ENCODE data around the gene CKS1B. TPM values are rescaled to one million over a fixed set of nuclear protein-coding genes. Genes with fewer than 3 reads are reported as not detected.

CKS1B gene
- total and polyA plus RNA-seq, 9 of the 15 experiments (the other 6 are each of a cell fraction or from before 2014, with no cell fraction given) = 215 to 1,103 (median 460) TPM

- TF ChIP-seq ZNF263 (CRISPR knock-in tag; IDR thresholded peaks at IDR 0.05; ENCODE audit: borderline replicate concordance) (no peak), EGR1 (conservative IDR thresholded peaks at IDR 0.05) (no peak), EZH2 (IDR thresholded peaks at IDR 0.05; ENCODE audit: borderline replicate concordance, low read depth, low read length) (no peak), NR0B1 (IDR thresholded peaks at IDR 0.05; ENCODE audit: partially characterized antibody) (no peak), POLR2H (tag; IDR thresholded peaks at IDR 0.05; ENCODE audit: low read depth) (no peak), ETS2 (tag; IDR thresholded peaks at IDR 0.05; ENCODE audit: borderline replicate concordance, poor library complexity, severe bottlenecking) (no peak)
- TF ChIP-seq, protein P1, sequence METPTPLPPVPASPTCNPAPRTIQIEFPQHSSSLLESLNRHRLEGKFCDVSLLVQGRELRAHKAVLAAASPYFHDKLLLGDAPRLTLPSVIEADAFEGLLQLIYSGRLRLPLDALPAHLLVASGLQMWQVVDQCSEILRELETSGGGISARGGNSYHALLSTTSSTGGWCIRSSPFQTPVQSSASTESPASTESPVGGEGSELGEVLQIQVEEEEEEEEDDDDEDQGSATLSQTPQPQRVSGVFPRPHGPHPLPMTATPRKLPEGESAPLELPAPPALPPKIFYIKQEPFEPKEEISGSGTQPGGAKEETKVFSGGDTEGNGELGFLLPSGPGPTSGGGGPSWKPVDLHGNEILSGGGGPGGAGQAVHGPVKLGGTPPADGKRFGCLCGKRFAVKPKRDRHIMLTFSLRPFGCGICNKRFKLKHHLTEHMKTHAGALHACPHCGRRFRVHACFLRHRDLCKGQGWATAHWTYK (CRISPR knock-in tag; IDR thresholded peaks at IDR 0.05) = no peak
Observed at GRCh38 chr1:154963643-154964042, 10.8 kb upstream of the CKS1B start (continued).

GRCh38 chr1:154964359-154964758 is 10.1 kb upstream of the CKS1B start:
- H2AFZ ChIP-seq (ENCODE audit: low read depth, low read length) = no peak overlapping the region
- no peak overlapping the region for H3K4me3 ChIP-seq
- peaks cover 68% of the 10 kb centered on the region for H3K36me3 ChIP-seq (ENCODE audit: control insufficient read depth, insufficient read depth, low read length)
- no peak for ATAC-seq
- H3K27me3 ChIP-seq (ENCODE audit: control insufficient read depth in 2 of 2, insufficient read depth in 2 of 2, low read length in 2 of 2) = no peaks in the 10 kb centered on the region
- intact Hi-C loops (cut with micrococcal nuclease) (loop anchor here (5.0 kb wide), 1 partner anchor 118 kb away; no protein-coding TSS in a partner anchor), in situ Hi-C loops (cut with MboI) (no loop called here)
- peak overlapping the region in 1 of 2 experiments; percentile 39; a peak in 1 of 4 replicates for H3K9ac ChIP-seq (ENCODE audit: insufficient read depth in 1 of 2, low read depth in 2 of 2, low read length in 2 of 2)
- no peak for DNase-seq (ENCODE audit: extremely low read depth in 1 of 4, low spot score in 3 of 4)
- BruUV-seq (replicated peaks) = no TSS peak
- H3K9me3 ChIP-seq (replicated peaks; ENCODE audit: control insufficient read depth, insufficient read depth, low read depth, low read length) = no peaks in the 10 kb centered on the region
- no peak overlapping the region for H3K27ac ChIP-seq (ENCODE audit: extremely low read depth, low read depth, low read length)
- peaks cover 20 to 41% of the 10 kb centered on the region in 2 experiments for H3K4me1 ChIP-seq (replicated peaks in 1 of 2; ENCODE audit: control insufficient read depth in 2 of 2, insufficient read depth in 2 of 2, low read length in 2 of 2)
- H4K20me1 ChIP-seq (replicated peaks; ENCODE audit: control insufficient read depth, insufficient read depth, low read length) = no peaks in the 10 kb centered on the region
- H3K79me2 ChIP-seq (ENCODE audit: control insufficient read depth, insufficient read depth, low read length) = peaks cover 36% of the 10 kb centered on the region
- 52% methylated on average over 6 of the region's 6 CpGs for WGBS (ENCODE audit: insufficient coverage, low coverage, missing lambda C conversion rate)
- POLR2A ChIA-PET = interaction anchor here (0.6 to 7.0 kb wide), 9 partner anchors 9 to 48 kb away, joined by 3 to 80 read pairs (median 3); partner anchors contain the start of genes CKS1B, FLAD1, LENEP and PBXIP1
- CTCF ChIA-PET (ENCODE audit: low intra/inter-chr PET ratio) = no interaction called here
- no peak overlapping the region for H3K4me2 ChIP-seq (ENCODE audit: insufficient read depth, low read length)
- no peak for FAIRE-seq
- H3K9me1 ChIP-seq (ENCODE audit: control insufficient read depth, insufficient read depth, low read length) = no peaks in the 10 kb centered on the region
- TF ChIP-seq ZNF324 (CRISPR knock-in tag; IDR thresholded peaks at IDR 0.05) (no peak), CHCHD3 (CRISPR knock-in tag; IDR thresholded peaks at IDR 0.05) (no peak), HEY1 (CRISPR knock-in tag; IDR thresholded peaks at IDR 0.05; ENCODE audit: borderline replicate concordance) (no peak), ZNF79 (CRISPR knock-in tag; IDR thresholded peaks at IDR 0.05; ENCODE audit: low read depth) (no peak), CEBPB (tag; IDR thresholded peaks at IDR 0.05) (peak; percentile 82), EHMT2 (IDR thresholded peaks at IDR 0.05) (no peak), ZNF12 (CRISPR knock-in tag; IDR thresholded peaks at IDR 0.05) (no peak), CEBPG (CRISPR knock-in tag; IDR thresholded peaks at IDR 0.05) (no peak), CEBPG (tag; conservative IDR thresholded peaks at IDR 0.05 in 1 of 2, IDR thresholded peaks at IDR 0.05 in 1 of 2) (0 out of 4 replicates have a peak, but pooled peaks of 1 of the 2 experiments have one; percentile 13)
- TF ChIP-seq, protein P2, sequence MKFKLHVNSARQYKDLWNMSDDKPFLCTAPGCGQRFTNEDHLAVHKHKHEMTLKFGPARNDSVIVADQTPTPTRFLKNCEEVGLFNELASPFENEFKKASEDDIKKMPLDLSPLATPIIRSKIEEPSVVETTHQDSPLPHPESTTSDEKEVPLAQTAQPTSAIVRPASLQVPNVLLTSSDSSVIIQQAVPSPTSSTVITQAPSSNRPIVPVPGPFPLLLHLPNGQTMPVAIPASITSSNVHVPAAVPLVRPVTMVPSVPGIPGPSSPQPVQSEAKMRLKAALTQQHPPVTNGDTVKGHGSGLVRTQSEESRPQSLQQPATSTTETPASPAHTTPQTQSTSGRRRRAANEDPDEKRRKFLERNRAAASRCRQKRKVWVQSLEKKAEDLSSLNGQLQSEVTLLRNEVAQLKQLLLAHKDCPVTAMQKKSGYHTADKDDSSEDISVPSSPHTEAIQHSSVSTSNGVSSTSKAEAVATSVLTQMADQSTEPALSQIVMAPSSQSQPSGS (CRISPR knock-in tag; IDR thresholded peaks at IDR 0.05) = no peak
- TF ChIP-seq, protein P3, sequence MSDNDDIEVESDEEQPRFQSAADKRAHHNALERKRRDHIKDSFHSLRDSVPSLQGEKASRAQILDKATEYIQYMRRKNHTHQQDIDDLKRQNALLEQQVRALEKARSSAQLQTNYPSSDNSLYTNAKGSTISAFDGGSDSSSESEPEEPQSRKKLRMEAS (CRISPR knock-in tag; IDR thresholded peaks at IDR 0.05) = no peak
